Measurements from ENCODE around the gene NOL9. TPM values are rescaled to one million over a fixed set of nuclear protein-coding genes. Genes with fewer than 3 reads are reported as not detected.
A peak's percentile ranks its signal among the peaks of the same experiment; 100 is the strongest.

NOL9 gene
- total RNA-seq, 1 donor from 2014 or later: 48.0 TPM

GRCh38 chr1:6483761-6484117 is 70.6 kb downstream of the NOL9 start:
- no peaks in the 10 kb centered on the region for H3K9me3 Mint-ChIP-seq
- no peaks in the 10 kb centered on the region for H3K9me3 ChIP-seq (ENCODE audit: low read depth)
- peaks cover 5% of the 10 kb centered on the region for H3F3A ChIP-seq (ENCODE audit: low read depth)
- H3K4me1 ChIP-seq: peaks cover 12% of the 10 kb centered on the region
- peaks cover 6% of the 10 kb centered on the region for H3K79me2 ChIP-seq (ENCODE audit: low read depth)
- no peak for DNase-seq (ENCODE audit: low spot score)
- H3K4me2 ChIP-seq: no peak overlapping the region
- H3K4me3 Mint-ChIP-seq: peak overlapping the region; percentile 48
- no peak overlapping the region for H3K4me3 ChIP-seq
- H4K20me1 ChIP-seq (ENCODE audit: low read depth): no peaks in the 10 kb centered on the region
- H3K27ac Mint-ChIP-seq: no peak overlapping the region
- TF ChIP-seq, protein P1, sequence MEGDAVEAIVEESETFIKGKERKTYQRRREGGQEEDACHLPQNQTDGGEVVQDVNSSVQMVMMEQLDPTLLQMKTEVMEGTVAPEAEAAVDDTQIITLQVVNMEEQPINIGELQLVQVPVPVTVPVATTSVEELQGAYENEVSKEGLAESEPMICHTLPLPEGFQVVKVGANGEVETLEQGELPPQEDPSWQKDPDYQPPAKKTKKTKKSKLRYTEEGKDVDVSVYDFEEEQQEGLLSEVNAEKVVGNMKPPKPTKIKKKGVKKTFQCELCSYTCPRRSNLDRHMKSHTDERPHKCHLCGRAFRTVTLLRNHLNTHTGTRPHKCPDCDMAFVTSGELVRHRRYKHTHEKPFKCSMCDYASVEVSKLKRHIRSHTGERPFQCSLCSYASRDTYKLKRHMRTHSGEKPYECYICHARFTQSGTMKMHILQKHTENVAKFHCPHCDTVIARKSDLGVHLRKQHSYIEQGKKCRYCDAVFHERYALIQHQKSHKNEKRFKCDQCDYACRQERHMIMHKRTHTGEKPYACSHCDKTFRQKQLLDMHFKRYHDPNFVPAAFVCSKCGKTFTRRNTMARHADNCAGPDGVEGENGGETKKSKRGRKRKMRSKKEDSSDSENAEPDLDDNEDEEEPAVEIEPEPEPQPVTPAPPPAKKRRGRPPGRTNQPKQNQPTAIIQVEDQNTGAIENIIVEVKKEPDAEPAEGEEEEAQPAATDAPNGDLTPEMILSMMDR (IDR thresholded peaks at IDR 0.05): no peak
- TF ChIP-seq EZH2 (IDR thresholded peaks at IDR 0.05) (no peak), EZH2phosphoT487 (IDR thresholded peaks at IDR 0.05) (no peak)
- H3K36me3 Mint-ChIP-seq: no peaks in the 10 kb centered on the region
- no peak overlapping the region for H3K27ac ChIP-seq
- no peak overlapping the region for H3K9ac ChIP-seq
- H3K27me3 ChIP-seq: no peaks in the 10 kb centered on the region
- H3K27me3 Mint-ChIP-seq (ENCODE audit: insufficient read depth, low read depth): peaks cover 30% of the 10 kb centered on the region
- no peak overlapping the region for H2AFZ ChIP-seq (replicated peaks)
- peaks cover 8% of the 10 kb centered on the region for H3K4me1 Mint-ChIP-seq
- H3K36me3 ChIP-seq: no peaks in the 10 kb centered on the region

GRCh38 chr1:6483017-6483760 is 71.1 kb downstream of the NOL9 start:
- no peak overlapping the region for H3K4me3 Mint-ChIP-seq
- Histone ChIP-seq H4K20me1 (ENCODE audit: low read depth) (no peaks in the 10 kb centered on the region), H2AFZ (replicated peaks) (no peak overlapping the region)

DNA sequence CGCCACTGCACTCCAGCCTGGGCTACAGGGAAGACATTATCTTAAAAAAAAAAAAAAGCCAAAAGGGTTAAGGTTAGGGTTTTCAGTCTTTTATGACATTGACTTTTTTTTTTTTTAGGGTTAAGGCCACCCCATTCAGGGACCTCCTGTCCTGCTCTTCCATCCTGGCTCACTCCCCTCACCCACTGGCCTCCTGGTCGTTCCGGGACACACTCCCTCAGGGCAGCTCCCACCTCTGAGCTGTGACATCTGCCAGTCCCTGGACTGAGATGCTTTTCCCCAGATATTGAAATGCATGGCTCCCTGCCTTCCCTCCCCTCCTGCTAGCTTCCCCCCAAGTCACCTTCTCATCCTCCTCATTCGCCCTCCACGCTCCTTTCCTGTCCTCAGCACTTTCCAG is 72.5 kb downstream of the NOL9 start:
- Histone ChIP-seq H3K27ac (no peak overlapping the region), H3K27me3 (no peaks in the 10 kb centered on the region), H2AFZ (replicated peaks) (no peak overlapping the region), H3K79me2 (ENCODE audit: low read depth) (peaks cover 6% of the 10 kb centered on the region), H3K9ac (no peak overlapping the region), H3K4me3 (no peak overlapping the region), H3K4me2 (no peak overlapping the region), H3K4me1 (peaks cover 19% of the 10 kb centered on the region), H3K9me3 (ENCODE audit: low read depth) (no peaks in the 10 kb centered on the region), H3K36me3 (no peaks in the 10 kb centered on the region), H3F3A (ENCODE audit: low read depth) (peaks cover 5% of the 10 kb centered on the region), H4K20me1 (ENCODE audit: low read depth) (no peaks in the 10 kb centered on the region)
- H3K27ac Mint-ChIP-seq: no peak overlapping the region
- H3K36me3 Mint-ChIP-seq: no peaks in the 10 kb centered on the region
- peaks cover 15% of the 10 kb centered on the region for H3K4me1 Mint-ChIP-seq
- no peak for DNase-seq (ENCODE audit: low spot score)
- H3K4me3 Mint-ChIP-seq: no peak overlapping the region
- peaks cover 26% of the 10 kb centered on the region for H3K27me3 Mint-ChIP-seq (ENCODE audit: insufficient read depth, low read depth)
- no peaks in the 10 kb centered on the region for H3K9me3 Mint-ChIP-seq
- TF ChIP-seq, protein P1 (IDR thresholded peaks at IDR 0.05): no peak
- no peak for TF ChIP-seq EZH2 (IDR thresholded peaks at IDR 0.05)
- TF ChIP-seq EZH2phosphoT487 (IDR thresholded peaks at IDR 0.05): no peak

More at GRCh38 chr1:6483017-6483760, 71.1 kb downstream of the NOL9 start:
- peaks cover 5% of the 10 kb centered on the region for H3F3A ChIP-seq (ENCODE audit: low read depth)
- H3K79me2 ChIP-seq (ENCODE audit: low read depth): peaks cover 6% of the 10 kb centered on the region
- Mint-ChIP-seq H3K4me1 (peaks cover 8% of the 10 kb centered on the region), H3K9me3 (no peaks in the 10 kb centered on the region), H3K27me3 (ENCODE audit: insufficient read depth, low read depth) (peaks cover 30% of the 10 kb centered on the region), H3K36me3 (no peaks in the 10 kb centered on the region), H3K27ac (no peak overlapping the region)
- no peaks in the 10 kb centered on the region for H3K27me3 ChIP-seq
- no peak overlapping the region for H3K4me2 ChIP-seq
- no peak for DNase-seq (ENCODE audit: low spot score)
- peaks cover 12% of the 10 kb centered on the region for H3K4me1 ChIP-seq
- no peak overlapping the region for H3K27ac ChIP-seq
- H3K36me3 ChIP-seq: no peaks in the 10 kb centered on the region
- no peak overlapping the region for H3K4me3 ChIP-seq
- no peaks in the 10 kb centered on the region for H3K9me3 ChIP-seq (ENCODE audit: low read depth)
- no peak overlapping the region for H3K9ac ChIP-seq
- TF ChIP-seq, protein P1 (IDR thresholded peaks at IDR 0.05): no peak
- TF ChIP-seq EZH2phosphoT487 (IDR thresholded peaks at IDR 0.05) (no peak), EZH2 (IDR thresholded peaks at IDR 0.05) (no peak)

Measured in neural progenitor cell (in vitro differentiated cells).